ENCODE data around the gene DIS3L2. TPM values are rescaled to one million over a fixed set of nuclear protein-coding genes. Genes with fewer than 3 reads are reported as not detected.

The DIS3L2 gene
- total and polyA plus RNA-seq, 2 experiments from 2014 or later = 15.2 to 25.3 TPM

DNA sequence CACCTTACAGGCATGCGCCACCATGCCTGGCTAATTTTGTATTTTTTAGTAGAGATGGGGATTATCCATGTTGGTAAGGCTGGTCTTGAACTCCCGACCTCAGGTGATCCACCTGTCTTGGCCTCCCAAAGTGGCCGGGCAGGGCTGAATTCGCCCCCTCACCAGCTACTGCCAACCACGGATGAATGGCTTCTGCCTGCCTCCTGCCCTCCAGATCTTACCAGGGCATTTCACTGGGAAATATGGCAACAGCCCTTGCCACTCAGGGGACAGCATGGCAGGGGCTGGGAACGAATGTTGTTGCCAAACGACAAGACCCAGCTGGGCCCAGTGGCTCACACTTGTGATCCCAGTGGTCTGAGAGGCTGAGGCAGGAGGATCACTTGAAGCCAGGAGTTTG is 415.2 kb downstream of the DIS3L2 start:
- no peak overlapping the region for H2AFZ ChIP-seq
- no peak overlapping the region for H3K27ac Mint-ChIP-seq
- no peak for TF ChIP-seq EZH2phosphoT487 (IDR thresholded peaks at IDR 0.05; ENCODE audit: unreplicated experiment)
- no peak for TF ChIP-seq ETS1 (IDR thresholded peaks at IDR 0.05)
- TF ChIP-seq, protein P1, sequence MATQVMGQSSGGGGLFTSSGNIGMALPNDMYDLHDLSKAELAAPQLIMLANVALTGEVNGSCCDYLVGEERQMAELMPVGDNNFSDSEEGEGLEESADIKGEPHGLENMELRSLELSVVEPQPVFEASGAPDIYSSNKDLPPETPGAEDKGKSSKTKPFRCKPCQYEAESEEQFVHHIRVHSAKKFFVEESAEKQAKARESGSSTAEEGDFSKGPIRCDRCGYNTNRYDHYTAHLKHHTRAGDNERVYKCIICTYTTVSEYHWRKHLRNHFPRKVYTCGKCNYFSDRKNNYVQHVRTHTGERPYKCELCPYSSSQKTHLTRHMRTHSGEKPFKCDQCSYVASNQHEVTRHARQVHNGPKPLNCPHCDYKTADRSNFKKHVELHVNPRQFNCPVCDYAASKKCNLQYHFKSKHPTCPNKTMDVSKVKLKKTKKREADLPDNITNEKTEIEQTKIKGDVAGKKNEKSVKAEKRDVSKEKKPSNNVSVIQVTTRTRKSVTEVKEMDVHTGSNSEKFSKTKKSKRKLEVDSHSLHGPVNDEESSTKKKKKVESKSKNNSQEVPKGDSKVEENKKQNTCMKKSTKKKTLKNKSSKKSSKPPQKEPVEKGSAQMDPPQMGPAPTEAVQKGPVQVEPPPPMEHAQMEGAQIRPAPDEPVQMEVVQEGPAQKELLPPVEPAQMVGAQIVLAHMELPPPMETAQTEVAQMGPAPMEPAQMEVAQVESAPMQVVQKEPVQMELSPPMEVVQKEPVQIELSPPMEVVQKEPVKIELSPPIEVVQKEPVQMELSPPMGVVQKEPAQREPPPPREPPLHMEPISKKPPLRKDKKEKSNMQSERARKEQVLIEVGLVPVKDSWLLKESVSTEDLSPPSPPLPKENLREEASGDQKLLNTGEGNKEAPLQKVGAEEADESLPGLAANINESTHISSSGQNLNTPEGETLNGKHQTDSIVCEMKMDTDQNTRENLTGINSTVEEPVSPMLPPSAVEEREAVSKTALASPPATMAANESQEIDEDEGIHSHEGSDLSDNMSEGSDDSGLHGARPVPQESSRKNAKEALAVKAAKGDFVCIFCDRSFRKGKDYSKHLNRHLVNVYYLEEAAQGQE (IDR thresholded peaks at IDR 0.05; ENCODE audit: unreplicated experiment) = no peak
- no peak for TF ChIP-seq STAT1 (IDR thresholded peaks at IDR 0.05; ENCODE audit: unreplicated experiment)
- TF ChIP-seq ZNF114 (CRISPR knock-in tag; IDR thresholded peaks at IDR 0.05) = no peak
- TF ChIP-seq CREB1 (CRISPR knock-in tag; IDR thresholded peaks at IDR 0.05; ENCODE audit: low read depth) = no peak
- TF ChIP-seq EZH2 (IDR thresholded peaks at IDR 0.05; ENCODE audit: low read depth, unreplicated experiment) = no peak
- TF ChIP-seq JUNB (IDR thresholded peaks at IDR 0.05; ENCODE audit: unreplicated experiment) = no peak
- TF ChIP-seq, protein P2, sequence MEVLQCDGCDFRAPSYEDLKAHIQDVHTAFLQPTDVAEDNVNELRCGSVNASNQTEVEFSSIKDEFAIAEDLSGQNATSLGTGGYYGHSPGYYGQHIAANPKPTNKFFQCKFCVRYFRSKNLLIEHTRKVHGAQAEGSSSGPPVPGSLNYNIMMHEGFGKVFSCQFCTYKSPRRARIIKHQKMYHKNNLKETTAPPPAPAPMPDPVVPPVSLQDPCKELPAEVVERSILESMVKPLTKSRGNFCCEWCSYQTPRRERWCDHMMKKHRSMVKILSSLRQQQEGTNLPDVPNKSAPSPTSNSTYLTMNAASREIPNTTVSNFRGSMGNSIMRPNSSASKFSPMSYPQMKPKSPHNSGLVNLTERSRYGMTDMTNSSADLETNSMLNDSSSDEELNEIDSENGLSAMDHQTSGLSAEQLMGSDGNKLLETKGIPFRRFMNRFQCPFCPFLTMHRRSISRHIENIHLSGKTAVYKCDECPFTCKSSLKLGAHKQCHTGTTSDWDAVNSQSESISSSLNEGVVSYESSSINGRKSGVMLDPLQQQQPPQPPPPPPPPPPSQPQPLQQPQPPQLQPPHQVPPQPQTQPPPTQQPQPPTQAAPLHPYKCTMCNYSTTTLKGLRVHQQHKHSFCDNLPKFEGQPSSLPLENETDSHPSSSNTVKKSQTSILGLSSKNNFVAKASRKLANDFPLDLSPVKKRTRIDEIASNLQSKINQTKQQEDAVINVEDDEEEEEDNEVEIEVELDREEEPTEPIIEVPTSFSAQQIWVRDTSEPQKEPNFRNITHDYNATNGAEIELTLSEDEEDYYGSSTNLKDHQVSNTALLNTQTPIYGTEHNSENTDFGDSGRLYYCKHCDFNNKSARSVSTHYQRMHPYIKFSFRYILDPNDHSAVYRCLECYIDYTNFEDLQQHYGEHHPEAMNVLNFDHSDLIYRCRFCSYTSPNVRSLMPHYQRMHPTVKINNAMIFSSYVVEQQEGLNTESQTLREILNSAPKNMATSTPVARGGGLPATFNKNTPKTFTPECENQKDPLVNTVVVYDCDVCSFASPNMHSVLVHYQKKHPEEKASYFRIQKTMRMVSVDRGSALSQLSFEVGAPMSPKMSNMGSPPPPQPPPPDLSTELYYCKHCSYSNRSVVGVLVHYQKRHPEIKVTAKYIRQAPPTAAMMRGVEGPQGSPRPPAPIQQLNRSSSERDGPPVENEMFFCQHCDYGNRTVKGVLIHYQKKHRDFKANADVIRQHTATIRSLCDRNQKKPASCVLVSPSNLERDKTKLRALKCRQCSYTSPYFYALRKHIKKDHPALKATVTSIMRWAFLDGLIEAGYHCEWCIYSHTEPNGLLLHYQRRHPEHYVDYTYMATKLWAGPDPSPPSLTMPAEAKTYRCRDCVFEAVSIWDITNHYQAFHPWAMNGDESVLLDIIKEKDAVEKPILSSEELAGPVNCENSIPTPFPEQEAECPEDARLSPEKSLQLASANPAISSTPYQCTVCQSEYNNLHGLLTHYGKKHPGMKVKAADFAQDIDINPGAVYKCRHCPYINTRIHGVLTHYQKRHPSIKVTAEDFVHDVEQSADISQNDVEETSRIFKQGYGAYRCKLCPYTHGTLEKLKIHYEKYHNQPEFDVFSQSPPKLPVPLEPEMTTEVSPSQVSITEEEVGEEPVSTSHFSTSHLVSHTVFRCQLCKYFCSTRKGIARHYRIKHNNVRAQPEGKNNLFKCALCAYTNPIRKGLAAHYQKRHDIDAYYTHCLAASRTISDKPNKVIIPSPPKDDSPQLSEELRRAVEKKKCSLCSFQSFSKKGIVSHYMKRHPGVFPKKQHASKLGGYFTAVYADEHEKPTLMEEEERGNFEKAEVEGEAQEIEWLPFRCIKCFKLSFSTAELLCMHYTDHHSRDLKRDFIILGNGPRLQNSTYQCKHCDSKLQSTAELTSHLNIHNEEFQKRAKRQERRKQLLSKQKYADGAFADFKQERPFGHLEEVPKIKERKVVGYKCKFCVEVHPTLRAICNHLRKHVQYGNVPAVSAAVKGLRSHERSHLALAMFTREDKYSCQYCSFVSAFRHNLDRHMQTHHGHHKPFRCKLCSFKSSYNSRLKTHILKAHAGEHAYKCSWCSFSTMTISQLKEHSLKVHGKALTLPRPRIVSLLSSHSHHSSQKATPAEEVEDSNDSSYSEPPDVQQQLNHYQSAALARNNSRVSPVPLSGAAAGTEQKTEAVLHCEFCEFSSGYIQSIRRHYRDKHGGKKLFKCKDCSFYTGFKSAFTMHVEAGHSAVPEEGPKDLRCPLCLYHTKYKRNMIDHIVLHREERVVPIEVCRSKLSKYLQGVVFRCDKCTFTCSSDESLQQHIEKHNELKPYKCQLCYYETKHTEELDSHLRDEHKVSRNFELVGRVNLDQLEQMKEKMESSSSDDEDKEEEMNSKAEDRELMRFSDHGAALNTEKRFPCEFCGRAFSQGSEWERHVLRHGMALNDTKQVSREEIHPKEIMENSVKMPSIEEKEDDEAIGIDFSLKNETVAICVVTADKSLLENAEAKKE (CRISPR knock-in tag; IDR thresholded peaks at IDR 0.05) = no peak
- no peak for TF ChIP-seq ZNF331 (CRISPR knock-in tag; IDR thresholded peaks at IDR 0.05; ENCODE audit: low read depth)
- TF ChIP-seq, protein P3, sequence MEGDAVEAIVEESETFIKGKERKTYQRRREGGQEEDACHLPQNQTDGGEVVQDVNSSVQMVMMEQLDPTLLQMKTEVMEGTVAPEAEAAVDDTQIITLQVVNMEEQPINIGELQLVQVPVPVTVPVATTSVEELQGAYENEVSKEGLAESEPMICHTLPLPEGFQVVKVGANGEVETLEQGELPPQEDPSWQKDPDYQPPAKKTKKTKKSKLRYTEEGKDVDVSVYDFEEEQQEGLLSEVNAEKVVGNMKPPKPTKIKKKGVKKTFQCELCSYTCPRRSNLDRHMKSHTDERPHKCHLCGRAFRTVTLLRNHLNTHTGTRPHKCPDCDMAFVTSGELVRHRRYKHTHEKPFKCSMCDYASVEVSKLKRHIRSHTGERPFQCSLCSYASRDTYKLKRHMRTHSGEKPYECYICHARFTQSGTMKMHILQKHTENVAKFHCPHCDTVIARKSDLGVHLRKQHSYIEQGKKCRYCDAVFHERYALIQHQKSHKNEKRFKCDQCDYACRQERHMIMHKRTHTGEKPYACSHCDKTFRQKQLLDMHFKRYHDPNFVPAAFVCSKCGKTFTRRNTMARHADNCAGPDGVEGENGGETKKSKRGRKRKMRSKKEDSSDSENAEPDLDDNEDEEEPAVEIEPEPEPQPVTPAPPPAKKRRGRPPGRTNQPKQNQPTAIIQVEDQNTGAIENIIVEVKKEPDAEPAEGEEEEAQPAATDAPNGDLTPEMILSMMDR (conservative IDR thresholded peaks at IDR 0.05; ENCODE audit: low read depth in 2 of 2) = no peak
- no peak for TF ChIP-seq NANOG (IDR thresholded peaks at IDR 0.05; ENCODE audit: borderline replicate concordance)
- no peak for TF ChIP-seq POLR2AphosphoS5 (IDR thresholded peaks at IDR 0.05; ENCODE audit: low read depth)
- DNase-seq (ENCODE audit: low spot score) (no peak), ATAC-seq (no peak)
- H3K27me3 ChIP-seq (ENCODE audit: insufficient read depth) = peaks cover 2% of the 10 kb centered on the region; the same call in 1 of the 2 replicates
- H3K4me2 ChIP-seq = no peak overlapping the region
- H3K36me3 ChIP-seq (ENCODE audit: insufficient read depth) = no peaks in the 10 kb centered on the region
- H3K4me1 Mint-ChIP-seq = peaks cover 15% of the 10 kb centered on the region
- H3K27ac ChIP-seq (ENCODE audit: low read depth) = no peak overlapping the region
- H3K4me1 ChIP-seq (ENCODE audit: insufficient read depth) = peaks cover 7% of the 10 kb centered on the region; the same call in 1 of the 2 replicates
- no peaks in the 10 kb centered on the region for H3K9me2 ChIP-seq (ENCODE audit: insufficient read depth)
- no peak overlapping the region for H3K4me3 ChIP-seq
- 0 out of 2 replicates have a peak, but pooled peaks cover 4% of the 10 kb centered on the region for H3F3A ChIP-seq (replicated peaks; ENCODE audit: low read depth)
- H4K20me1 ChIP-seq (replicated peaks; ENCODE audit: insufficient read depth) = no peaks in the 10 kb centered on the region
- no peaks in the 10 kb centered on the region for H3K79me2 ChIP-seq (replicated peaks; ENCODE audit: insufficient read depth)
- H3K4me3 Mint-ChIP-seq = no peak overlapping the region
- no peaks in the 10 kb centered on the region for H3K9me3 Mint-ChIP-seq
- H3K27me3 Mint-ChIP-seq (ENCODE audit: insufficient read depth, low read depth, poor library complexity) = peaks cover 6% of the 10 kb centered on the region
- no peaks in the 10 kb centered on the region for H3K36me3 Mint-ChIP-seq (ENCODE audit: low read depth)
